Endothelial cell (in vitro differentiated cells): ENCODE data around the gene MRPS27. TPM values are rescaled to one million over a fixed set of nuclear protein-coding genes. Genes with fewer than 3 reads are reported as not detected.

Experiments used
- DNase-seq: peaks from one replicate; pipeline ENCODE4 v3.0.0; 2021; ENCODE audit warnings: low spot score
- H3K27ac Mint-ChIP-seq: one replicate; pipeline ENCODE4 v1.8.0; 2021; ENCODE audit warnings: mixed read lengths, inconsistent platforms; ENCODE audit not compliant: unreplicated experiment
- H3K27me3 Mint-ChIP-seq: one replicate; pipeline ENCODE4 v1.8.0; 2021; ENCODE audit warnings: mild to moderate bottlenecking, moderate library complexity, mixed read lengths, inconsistent platforms; ENCODE audit not compliant: unreplicated experiment
- H3K36me3 Mint-ChIP-seq: one replicate; pipeline ENCODE4 v1.8.0; 2021; ENCODE audit warnings: mild to moderate bottlenecking, low read depth, mixed read lengths, inconsistent platforms; ENCODE audit not compliant: unreplicated experiment
- H3K4me1 Mint-ChIP-seq: one replicate; pipeline ENCODE4 v1.8.0; 2021; ENCODE audit warnings: mild to moderate bottlenecking, mixed read lengths, inconsistent platforms; ENCODE audit not compliant: unreplicated experiment
- H3K4me3 Mint-ChIP-seq: one replicate; pipeline ENCODE4 v1.8.0; 2021; ENCODE audit warnings: mild to moderate bottlenecking, mixed read lengths, inconsistent platforms; ENCODE audit not compliant: unreplicated experiment
- H3K9me3 Mint-ChIP-seq: one replicate; pipeline ENCODE4 v1.8.0; 2021; ENCODE audit warnings: mixed read lengths, inconsistent platforms; ENCODE audit not compliant: unreplicated experiment
- CTCF ChIP-seq: fragments of 200-600 bp; sonication (generic); IDR thresholded peaks from one replicate; pipeline ENCODE4 v1.5.0; 2021; ENCODE audit warnings: antibody characterized with exemption; ENCODE audit not compliant: unreplicated experiment
- total RNA-seq: library from RNA; stranded (reverse); fragmentation: NEBNext Ultra II Directional; extraction: Animal tissue kit (Norgen Biotek cat#: 25700); gene quantifications from one replicate; pipeline ENCODE4 v1.2.1, GENCODE V29; 2021; ENCODE audit not compliant: unreplicated experiment

MRPS27 gene
- total RNA-seq, 1 donor from 2014 or later = 62.8 TPM

GRCh38 chr5:72281764-72282499, 38.1 kb downstream of the MRPS27 start:
- TF ChIP-seq CTCF = no peak
- no peak for DNase-seq
- H3K27ac Mint-ChIP-seq = no peak overlapping the region
- no peaks in the 10 kb centered on the region for H3K27me3 Mint-ChIP-seq
- H3K36me3 Mint-ChIP-seq = peaks cover 10% of the 10 kb centered on the region
- H3K9me3 Mint-ChIP-seq = no peaks in the 10 kb centered on the region
- no peaks in the 10 kb centered on the region for H3K4me1 Mint-ChIP-seq
- H3K4me3 Mint-ChIP-seq = no peak overlapping the region

- peaks cover 12% of the 10 kb centered on the region for H3K36me3 Mint-ChIP-seq
- H3K27me3 Mint-ChIP-seq = no peaks in the 10 kb centered on the region
- no peaks in the 10 kb centered on the region for H3K9me3 Mint-ChIP-seq
- no peaks in the 10 kb centered on the region for H3K4me1 Mint-ChIP-seq
- H3K4me3 Mint-ChIP-seq = no peak overlapping the region
- no peak for TF ChIP-seq CTCF
- DNase-seq = no peak
- H3K27ac Mint-ChIP-seq = no peak overlapping the region
These were observed 38.6 kb downstream of the MRPS27 start for GRCh38 chr5:72281430-72281763.

- no peaks in the 10 kb centered on the region for H3K4me1 Mint-ChIP-seq
- H3K27me3 Mint-ChIP-seq = no peaks in the 10 kb centered on the region
- H3K9me3 Mint-ChIP-seq = no peaks in the 10 kb centered on the region
- no peak overlapping the region for H3K27ac Mint-ChIP-seq
- H3K36me3 Mint-ChIP-seq = peaks cover 16% of the 10 kb centered on the region
- H3K4me3 Mint-ChIP-seq = no peak overlapping the region
- peak; percentile 12 for TF ChIP-seq CTCF
- DNase-seq = peak; percentile 17
These were observed 39.4 kb downstream of the MRPS27 start for GRCh38 chr5:72280581-72281069.

GRCh38 chr5:72276219-72276752, 43.8 kb downstream of the MRPS27 start:
- DNase-seq = no peak
- Mint-ChIP-seq H3K36me3 (peaks cover 16% of the 10 kb centered on the region), H3K4me3 (no peak overlapping the region), H3K27me3 (no peaks in the 10 kb centered on the region), H3K9me3 (no peaks in the 10 kb centered on the region), H3K27ac (no peak overlapping the region), H3K4me1 (peaks cover 7% of the 10 kb centered on the region)
- no peak for TF ChIP-seq CTCF

GRCh38 chr5:72273547-72273946, 46.5 kb downstream of the MRPS27 start:
- H3K27me3 Mint-ChIP-seq = no peaks in the 10 kb centered on the region

More at GRCh38 chr5:72273547-72273946, 46.5 kb downstream of the MRPS27 start:
- no peak for DNase-seq
- Mint-ChIP-seq H3K4me3 (no peak overlapping the region), H3K9me3 (no peaks in the 10 kb centered on the region), H3K36me3 (peaks cover 15% of the 10 kb centered on the region), H3K4me1 (peaks cover 7% of the 10 kb centered on the region), H3K27ac (no peak overlapping the region)
- TF ChIP-seq CTCF = no peak
